ENCODE results near the gene RHOA. TPM values are rescaled to one million over a fixed set of nuclear protein-coding genes. Genes with fewer than 3 reads are reported as not detected.

The RHOA gene
- 311 TPM for total RNA-seq

DNA sequence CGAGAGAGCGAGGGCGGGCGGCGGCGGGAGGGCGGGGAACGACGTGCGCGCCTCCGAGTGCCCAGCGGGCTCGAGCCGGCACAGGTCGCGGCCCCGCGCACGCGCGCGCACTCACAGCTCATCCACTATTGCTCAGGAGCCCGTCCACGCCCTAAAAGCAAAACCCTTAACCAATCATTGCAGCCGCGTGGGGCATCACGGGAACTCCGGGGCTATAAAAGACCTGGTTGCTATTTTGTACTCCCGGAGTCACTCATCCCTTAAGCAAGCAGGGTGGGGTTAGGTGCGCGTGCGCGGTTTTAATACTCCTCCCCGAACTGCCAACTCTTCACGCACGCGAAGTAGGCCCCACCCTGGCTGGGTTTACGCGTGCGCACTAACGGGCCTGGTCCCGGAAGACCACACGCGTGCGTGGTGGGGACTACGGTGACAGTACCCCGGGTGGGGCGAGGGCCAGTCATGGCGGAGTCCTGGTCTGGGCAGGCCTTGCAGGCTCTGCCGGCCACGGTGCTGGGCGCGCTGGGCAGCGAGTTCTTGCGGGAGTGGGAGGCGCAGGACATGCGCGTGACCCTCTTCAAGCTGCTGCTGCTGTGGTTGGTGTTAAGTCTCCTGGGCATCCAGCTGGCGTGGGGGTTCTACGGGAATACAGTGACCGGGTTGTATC is at the start of gene RHOA, which contains the start of gene TCTA:
TSS of gene RHOA (minus strand) at position 9 of the 664 bp plus-strand sequence. CDS start 36,387 bp downstream, outside the sequence.
TSS of gene TCTA (plus strand) at position 456 of the 664 bp plus-strand sequence. CDS start at position 460, 4 bp downstream.
- ATAC-seq = peak; percentile 93

GRCh38 chr3:49460956-49461355 is 49.2 kb upstream of the RHOA start:
- no peak for ATAC-seq

GRCh38 chr3:49460188-49460890 is 48.6 kb upstream of the RHOA start:
- ATAC-seq = no peak

- ATAC-seq = no peak
Observed at GRCh38 chr3:49456466-49456865, 44.7 kb upstream of the RHOA start.

DNA sequence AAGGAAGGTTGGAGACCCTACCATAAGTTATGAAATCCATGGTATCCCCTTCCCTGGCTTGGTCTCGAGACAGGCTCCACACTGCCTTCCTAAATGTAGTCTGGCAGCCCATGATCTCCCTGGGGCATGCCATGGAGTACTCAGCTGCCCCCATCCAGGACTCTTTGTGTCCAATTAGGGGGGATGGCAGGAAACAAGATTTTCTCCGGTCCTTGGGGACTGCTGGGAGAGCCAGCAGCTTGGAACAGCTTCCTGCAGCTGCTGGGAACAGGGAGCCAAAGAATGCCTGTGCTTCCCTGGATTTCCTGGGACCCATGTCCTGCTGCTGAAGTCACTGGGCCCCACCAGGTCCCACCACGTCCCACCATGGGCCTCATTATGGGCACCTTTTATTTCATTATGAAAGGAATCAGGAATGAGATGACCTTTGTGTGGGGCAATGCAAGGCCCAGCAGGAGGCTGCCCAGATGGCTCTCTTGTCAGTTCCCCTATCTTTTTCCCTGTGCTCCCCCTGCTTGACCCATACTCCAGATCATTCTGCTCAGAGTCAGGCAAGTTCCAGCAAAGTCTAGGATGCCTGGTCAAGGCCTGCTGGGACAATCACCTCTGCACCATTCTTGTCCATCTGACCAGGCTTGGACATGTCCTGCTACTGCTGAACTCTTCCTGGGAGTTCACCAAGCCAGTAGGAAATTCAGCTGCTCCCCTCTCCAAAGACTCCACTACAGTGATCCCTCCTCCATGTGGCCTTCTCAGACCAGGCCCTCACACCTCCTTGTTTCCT is 43.3 kb upstream of the RHOA start:
- ATAC-seq = no peak

DNA sequence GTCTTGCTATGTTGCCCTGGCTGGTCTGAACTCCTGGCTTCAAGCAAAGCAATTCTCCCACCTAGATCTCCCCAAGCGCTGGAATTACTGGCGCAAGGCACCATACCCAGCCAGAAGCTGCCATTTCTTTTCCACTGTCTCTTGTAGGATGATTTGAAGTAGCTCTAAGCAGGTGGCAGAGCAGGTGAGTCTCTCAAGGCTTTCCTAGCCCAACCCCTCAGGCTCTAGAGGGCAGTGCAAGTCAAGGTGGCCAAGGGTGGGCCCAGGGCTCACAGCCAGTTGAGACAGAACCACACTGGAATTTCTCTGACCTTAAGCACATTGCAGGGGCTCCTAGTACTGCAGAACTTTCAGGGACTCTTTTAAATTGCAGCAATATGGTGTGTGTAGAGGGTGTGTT is 42.7 kb upstream of the RHOA start:
- ATAC-seq = peak; percentile 43

DNA sequence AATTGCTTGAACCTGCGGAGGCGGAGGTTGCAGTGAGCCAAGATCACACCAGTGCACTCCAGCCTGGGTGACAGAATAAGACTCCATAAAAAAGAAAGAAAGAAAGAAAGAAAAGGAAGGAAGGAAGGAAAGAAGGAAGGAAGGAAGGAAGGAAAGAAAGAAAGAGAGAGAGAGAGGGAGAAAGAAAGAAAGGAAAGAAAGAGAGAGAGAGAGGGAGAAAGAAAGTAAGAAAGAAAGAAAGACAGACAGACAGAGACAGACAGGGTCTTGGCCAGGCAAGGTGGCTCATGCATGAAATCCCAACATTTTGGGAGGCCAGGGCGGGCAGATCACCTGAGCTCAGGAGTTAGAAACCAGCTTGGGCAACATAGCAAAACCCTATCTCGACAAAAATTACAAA is 41.8 kb upstream of the RHOA start:
- ATAC-seq = no peak

DNA sequence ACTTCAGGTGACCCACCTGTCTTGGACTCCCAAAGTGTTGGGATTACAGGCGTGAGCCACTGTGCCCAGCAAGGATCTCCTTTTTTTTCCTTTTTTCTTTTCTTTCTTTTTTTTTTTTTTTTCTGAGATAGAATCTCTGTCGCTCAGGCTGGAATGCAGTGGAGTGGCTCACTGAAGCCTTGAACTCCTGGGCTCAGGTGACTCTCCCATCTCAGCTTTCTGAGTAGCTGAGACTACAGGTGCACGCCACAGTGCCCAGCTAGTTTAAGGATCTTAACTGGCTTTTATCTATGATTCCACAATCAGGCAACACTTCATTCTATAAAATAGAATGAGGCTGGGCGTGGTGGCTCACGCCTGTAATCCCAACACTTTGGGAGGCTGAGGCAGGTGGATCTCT is 33.6 kb upstream of the RHOA start:
- no peak for ATAC-seq

GRCh38 chr3:49434731-49435130 is 23.0 kb upstream of the RHOA start:
- no peak for ATAC-seq

DNA sequence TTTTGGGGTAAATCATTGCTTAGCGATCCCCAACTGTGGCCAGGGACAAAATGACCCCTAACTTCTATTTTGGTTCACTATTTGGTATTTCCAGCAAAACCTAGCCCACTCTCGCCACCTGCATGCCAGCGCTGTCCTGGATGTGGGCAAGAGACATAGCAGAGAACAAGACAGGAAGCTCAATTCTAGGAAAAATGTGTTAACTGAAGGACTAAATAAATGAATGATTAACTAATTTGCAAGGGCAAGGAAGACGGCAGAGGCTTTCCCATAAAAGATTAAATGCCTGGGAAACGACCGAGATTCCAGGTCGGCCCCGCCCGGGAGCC is 16.9 kb upstream of the RHOA start:
- ATAC-seq = no peak

DNA sequence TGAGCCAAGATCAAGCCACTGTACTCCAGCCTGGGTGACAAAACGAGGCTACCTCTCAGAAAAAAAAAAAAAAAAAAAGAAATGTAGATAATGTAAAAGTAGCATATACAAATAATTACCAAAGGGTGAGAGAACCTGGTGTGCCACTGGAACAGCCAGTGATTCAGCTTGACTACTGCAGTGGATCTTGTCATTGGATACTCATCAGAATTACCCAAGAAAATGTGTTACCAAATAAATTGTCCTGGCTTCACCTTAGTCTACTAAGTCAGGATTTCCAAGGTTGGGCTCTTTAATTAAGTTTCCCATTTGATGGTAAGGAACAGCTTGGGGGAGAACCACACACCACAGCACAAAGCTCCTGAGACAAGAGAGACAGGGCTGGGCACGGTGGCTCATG is 15.8 kb upstream of the RHOA start:
- ATAC-seq = no peak

- ATAC-seq = no peak
Observed at GRCh38 chr3:49424816-49425215, 13.0 kb upstream of the RHOA start.

GRCh38 chr3:49422379-49423248 is 10.8 kb upstream of the RHOA start, which contains the start of gene AMT:
Gene AMT (minus strand): TSS chr3:49422473. CDS start chr3:49422450, 23 bp downstream.
- ATAC-seq = peak; percentile 20

DNA sequence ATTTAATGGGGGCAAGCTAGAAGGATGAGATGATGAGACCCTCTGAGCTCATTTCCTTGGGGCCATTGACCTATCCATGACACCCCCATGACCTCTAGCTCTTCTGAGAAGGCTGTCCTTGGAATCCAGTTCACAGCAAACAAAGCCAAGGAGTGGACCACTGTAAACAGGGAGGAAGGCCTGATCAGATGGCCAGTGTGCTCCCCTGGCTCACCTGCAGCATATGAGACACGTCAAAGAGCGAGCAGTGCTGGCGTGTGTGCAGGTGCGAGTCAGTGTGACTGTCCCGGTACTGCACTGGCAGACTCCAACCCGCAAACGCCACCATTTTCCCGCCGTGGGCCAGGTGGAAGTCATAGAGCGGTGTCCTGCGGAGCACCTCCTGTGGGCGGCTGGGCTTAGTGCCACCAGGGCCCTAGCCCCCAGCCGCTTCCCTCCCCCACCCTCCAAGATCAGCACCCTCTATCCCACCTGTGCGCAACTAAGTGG is 10.2 kb upstream of the RHOA start:
- peak; percentile 5 for ATAC-seq

GRCh38 chr3:49417516-49418120 is 5.8 kb upstream of the RHOA start:
- ATAC-seq = no peak

DNA sequence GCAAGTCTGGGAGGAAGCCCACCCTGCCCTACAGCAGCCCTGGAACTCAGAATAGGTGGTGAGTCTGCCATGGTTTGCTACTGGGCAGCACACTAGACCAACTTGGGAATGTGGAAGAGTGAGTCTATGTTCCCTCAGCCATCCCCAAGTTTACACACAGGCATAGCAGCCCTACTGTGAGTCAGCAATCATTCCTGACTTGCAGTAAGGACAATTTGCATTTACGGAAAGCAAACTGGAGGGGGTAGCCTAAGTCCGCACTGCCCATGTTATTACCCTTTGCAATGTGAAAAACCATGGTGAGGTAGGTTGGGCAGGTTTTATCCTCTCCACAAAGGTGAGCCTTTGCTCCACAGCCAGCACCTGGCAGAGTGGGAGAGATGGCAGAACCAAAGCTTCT is 5.1 kb upstream of the RHOA start:
- no peak for ATAC-seq

DNA sequence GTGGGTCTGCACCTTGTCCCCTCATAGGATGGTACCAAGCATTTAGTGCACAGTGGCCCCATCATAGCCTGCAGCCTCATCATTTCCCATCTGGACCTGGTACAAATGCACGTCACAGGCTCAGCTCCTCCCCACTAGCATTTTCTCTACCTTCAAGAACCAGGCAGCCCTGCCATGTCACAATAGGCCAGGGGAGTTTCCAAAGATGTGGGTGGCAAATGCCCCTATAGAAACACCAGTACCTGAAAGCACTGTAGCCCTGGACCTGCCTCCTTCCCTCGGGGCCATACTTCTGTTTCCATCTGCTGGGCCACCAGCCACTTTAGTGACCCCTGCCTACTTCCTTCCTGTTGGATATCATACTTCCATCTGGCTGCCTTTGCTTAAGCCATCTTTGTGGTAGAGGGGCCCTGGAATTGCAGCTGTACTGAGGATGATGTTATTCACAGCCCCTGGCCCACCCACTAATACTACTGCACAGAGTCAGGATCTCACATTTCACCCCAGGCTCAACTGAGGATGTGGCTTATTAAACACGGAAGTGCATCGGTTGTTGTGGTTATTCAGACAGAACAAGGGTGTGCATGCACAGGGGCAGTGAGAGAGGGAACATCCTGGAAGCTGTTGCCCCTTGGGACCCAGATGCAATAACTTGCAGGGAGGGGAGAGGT is 4.3 kb upstream of the RHOA start:
- ATAC-seq = no peak

- no peak for ATAC-seq
Observed at GRCh38 chr3:49414753-49415152, 3.0 kb upstream of the RHOA start.

DNA sequence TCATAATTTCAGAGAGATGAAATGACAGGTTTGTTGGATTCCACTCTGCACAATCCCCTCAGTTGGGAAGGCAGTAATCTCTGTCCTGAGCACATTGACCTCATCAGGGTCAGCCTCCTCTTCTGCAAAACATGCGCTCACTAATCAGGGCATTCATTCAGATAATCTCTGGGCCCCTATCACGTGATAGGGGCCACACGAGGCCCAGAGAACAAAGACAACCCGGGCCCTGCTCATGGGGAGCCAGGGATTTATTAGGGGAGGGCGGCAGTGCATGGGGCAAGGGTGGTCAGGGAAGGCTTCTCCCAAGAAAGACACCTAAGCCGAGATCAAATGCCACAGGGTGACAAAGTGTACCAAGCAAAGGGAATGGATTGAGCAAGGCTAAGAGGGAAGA is 1.6 kb upstream of the RHOA start:
- ATAC-seq = no peak

- peak; percentile 1 for ATAC-seq
Observed at GRCh38 chr3:49412632-49413337, 1.0 kb upstream of the RHOA start.

DNA sequence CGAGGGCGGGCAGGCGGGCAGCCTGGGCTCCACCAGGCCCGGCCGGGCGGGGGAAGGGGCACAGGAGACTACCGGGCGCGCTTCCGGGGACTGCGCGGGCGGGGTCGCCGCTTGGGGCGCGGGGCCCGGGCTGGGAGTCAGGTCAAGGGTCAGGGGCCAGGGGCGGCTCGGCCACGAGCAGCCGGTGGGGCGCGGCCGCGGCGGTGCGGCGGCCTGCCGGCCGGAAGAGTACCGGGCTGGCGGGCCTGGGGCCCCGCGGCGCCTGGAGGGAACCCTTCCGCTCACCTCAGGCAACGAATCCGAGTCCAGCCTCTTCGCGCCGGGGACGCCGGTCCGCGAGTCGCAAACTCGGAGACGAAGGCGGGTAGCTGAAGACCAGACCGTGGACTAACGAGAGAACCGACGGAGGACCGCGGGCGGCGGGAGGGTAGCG is 225 bp downstream of the RHOA start:
- ATAC-seq = peak; percentile 35

Data from esophagus mucosa (tissue), 1 donor.